ENCODE results near the gene DMD. TPM values are rescaled to one million over a fixed set of nuclear protein-coding genes. Genes with fewer than 3 reads are reported as not detected.

The DMD gene
- total and polyA plus RNA-seq, 2 donors (not counting 1 experiment from before 2014, with no cell fraction given) = 5.1 to 7.2 TPM

- DNase-seq (ENCODE audit: low read depth in 2 of 2) = no peak
- H3K9me3 ChIP-seq (ENCODE audit: control insufficient read depth, insufficient read depth, low read depth, low read length) = no peaks in the 10 kb centered on the region
- H3K4me1 ChIP-seq (ENCODE audit: control insufficient read depth, extremely low read depth, insufficient read depth, low read length) = no peaks in the 10 kb centered on the region
- no peak overlapping the region for H2AFZ ChIP-seq (ENCODE audit: low read length)
- H4K20me1 ChIP-seq (ENCODE audit: control insufficient read depth, extremely low read depth, insufficient read depth, low read length) = no peaks in the 10 kb centered on the region
- H3K36me3 ChIP-seq (ENCODE audit: control insufficient read depth, insufficient read depth, low read length) = no peaks in the 10 kb centered on the region
- no peak overlapping the region for H3K9ac ChIP-seq (ENCODE audit: insufficient read depth, low read length)
- H3K27ac ChIP-seq (ENCODE audit: insufficient read depth, low read length) = no peak overlapping the region
- H3K27me3 ChIP-seq (ENCODE audit: control insufficient read depth, insufficient read depth, low read length) = no peaks in the 10 kb centered on the region
- no peak for TF ChIP-seq CTCF (conservative IDR thresholded peaks at IDR 0.05 in 1 of 2, IDR thresholded peaks at IDR 0.05 in 1 of 2; ENCODE audit: low read depth in 1 of 2, low read length in 2 of 2)
- no peak for TF ChIP-seq EZH2 (IDR thresholded peaks at IDR 0.05; ENCODE audit: low read length, missing control alignments)
- H3K4me3 ChIP-seq (replicated peaks in 1 of 4; ENCODE audit: control extremely low read depth in 1 of 4, insufficient read depth in 1 of 4, low read depth in 3 of 4, low read length in 4 of 4) = no peak overlapping the region
- H3K4me2 ChIP-seq (ENCODE audit: extremely low read depth, insufficient read depth, low read length) = no peak overlapping the region
- no peaks in the 10 kb centered on the region for H3K79me2 ChIP-seq (ENCODE audit: control insufficient read depth, insufficient read depth, low read length)
Measured at GRCh38 chrX:31367816-31368215, 1843.5 kb downstream of the DMD start.

DNA sequence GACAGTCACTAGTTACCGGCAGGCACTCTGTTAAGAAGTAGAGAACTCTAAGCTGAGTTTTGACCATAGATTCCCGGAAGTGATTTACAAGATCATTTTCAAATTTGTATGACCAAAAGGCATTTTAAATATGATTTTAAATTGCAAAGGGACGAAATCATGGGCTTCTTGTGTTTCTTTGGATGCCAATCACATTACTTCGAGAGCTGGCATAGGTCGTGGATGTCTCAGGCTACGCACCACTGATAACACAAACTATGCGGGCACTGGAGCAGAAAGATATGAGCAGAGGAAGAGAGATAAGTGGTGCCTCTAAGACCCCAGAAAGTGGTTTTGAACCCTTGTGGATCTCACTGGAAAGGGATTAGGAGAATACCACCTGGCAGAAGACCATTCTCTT, 1845.3 kb downstream of the DMD start:
- Histone ChIP-seq H2AFZ (ENCODE audit: low read length) (no peak overlapping the region), H3K4me2 (ENCODE audit: extremely low read depth, insufficient read depth, low read length) (no peak overlapping the region), H3K9me3 (ENCODE audit: control insufficient read depth, insufficient read depth, low read depth, low read length) (no peaks in the 10 kb centered on the region)

More for the DNA sequence above, 1845.3 kb downstream of the DMD start:
- no peak overlapping the region for H3K4me3 ChIP-seq (replicated peaks in 1 of 4; ENCODE audit: control extremely low read depth in 1 of 4, insufficient read depth in 1 of 4, low read depth in 3 of 4, low read length in 4 of 4)
- no peaks in the 10 kb centered on the region for H3K79me2 ChIP-seq (ENCODE audit: control insufficient read depth, insufficient read depth, low read length)
- no peaks in the 10 kb centered on the region for H3K27me3 ChIP-seq (ENCODE audit: control insufficient read depth, insufficient read depth, low read length)
- H3K36me3 ChIP-seq (ENCODE audit: control insufficient read depth, insufficient read depth, low read length) = no peaks in the 10 kb centered on the region
- no peak for TF ChIP-seq CTCF (conservative IDR thresholded peaks at IDR 0.05 in 1 of 2, IDR thresholded peaks at IDR 0.05 in 1 of 2; ENCODE audit: low read depth in 1 of 2, low read length in 2 of 2)
- H3K4me1 ChIP-seq (ENCODE audit: control insufficient read depth, extremely low read depth, insufficient read depth, low read length) = no peaks in the 10 kb centered on the region
- H4K20me1 ChIP-seq (ENCODE audit: control insufficient read depth, extremely low read depth, insufficient read depth, low read length) = no peaks in the 10 kb centered on the region
- peak in 1 of 2 donors; percentile 47 for DNase-seq (ENCODE audit: low read depth in 2 of 2)
- H3K9ac ChIP-seq (ENCODE audit: insufficient read depth, low read length) = no peak overlapping the region
- H3K27ac ChIP-seq (ENCODE audit: insufficient read depth, low read length) = no peak overlapping the region
